Adipose tissue (tissue), 3 donors: ENCODE measurements around the gene XPO6. TPM values are rescaled to one million over a fixed set of nuclear protein-coding genes. Genes with fewer than 3 reads are reported as not detected.

Experiments used
- H3K27ac ChIP-seq: one replicate; pipeline ENCODE4 v1.5.1; 2013; ENCODE audit warnings: low read depth, low read length
- WGBS, 3 donors: extraction: QIAGEN DNeasy Blood & Tissue Kit; methylation state at CpG; one replicate each; pipeline ENCODE4 v1.1.7; 2013; 5-methylcytosine and 5-hydroxymethylcytosine counted together
- polyA plus RNA-seq, 3 donors: library from polyadenylated mRNA; stranded (reverse); fragments of 200-250 nt; gene quantifications; one replicate each; pipeline ENCODE4 v1.2.3, GENCODE V29; 2013
- donor health status: healthy with polysubstance abuse.
- donor health status: Bipolar disorder and iron deficiency.
- donor health status: healthy.

XPO6 gene
- polyA plus RNA-seq, 3 donors = 36.8 to 69.4 (median 55.1) TPM

- 56 to 77% (median 63%) methylated on average over 6 of the region's 6 CpGs for WGBS, 3 donors
- no peak overlapping the region for H3K27ac ChIP-seq
These were observed 23.5 kb downstream of the XPO6 start for GRCh38 chr16:28188085-28188916.

- WGBS, 3 donors = 57 to 77% (median 72%) methylated on average over 2 of the region's 2 CpGs
- H3K27ac ChIP-seq = no peak overlapping the region
These were observed 24.2 kb downstream of the XPO6 start for GRCh38 chr16:28187595-28188004.

- WGBS, 3 donors = 92 to 94% (median 93%) methylated on average over 4 of the region's 4 CpGs
- H3K27ac ChIP-seq = no peak overlapping the region
These were observed 25.0 kb downstream of the XPO6 start for GRCh38 chr16:28186752-28187151.

GRCh38 chr16:28185696-28186095, 26.1 kb downstream of the XPO6 start:
- H3K27ac ChIP-seq = no peak overlapping the region
- 62 to 88% (median 78%) methylated on average over 1 of the region's 1 CpG for WGBS, 3 donors

- no peak overlapping the region for H3K27ac ChIP-seq
- 75 to 100% (median 98%) methylated on average over 2 of the region's 2 CpGs for WGBS, 3 donors
These were observed 27.1 kb downstream of the XPO6 start for GRCh38 chr16:28184625-28185024.

GRCh38 chr16:28183930-28184329, 27.8 kb downstream of the XPO6 start:
- WGBS, 3 donors = 64 to 88% (median 85%) methylated on average over 4 of the region's 4 CpGs
- H3K27ac ChIP-seq = no peak overlapping the region

GRCh38 chr16:28183484-28183883, 28.3 kb downstream of the XPO6 start:
- WGBS, 3 donors = 44 to 84% (median 83%) methylated on average over 3 of the region's 3 CpGs
- no peak overlapping the region for H3K27ac ChIP-seq

GRCh38 chr16:28182801-28183200, 29.0 kb downstream of the XPO6 start:
- WGBS, 3 donors = 77 to 91% (median 85%) methylated on average over 3 of the region's 3 CpGs

GRCh38 chr16:28182183-28182582, 29.6 kb downstream of the XPO6 start:
- no peak overlapping the region for H3K27ac ChIP-seq

More at GRCh38 chr16:28182801-28183200, 29.0 kb downstream of the XPO6 start:
- no peak overlapping the region for H3K27ac ChIP-seq

GRCh38 chr16:28181515-28181914, 30.2 kb downstream of the XPO6 start:
- WGBS, 3 donors = 13 to 48% (median 25%) methylated on average over 2 of the region's 2 CpGs

More at GRCh38 chr16:28182183-28182582, 29.6 kb downstream of the XPO6 start:
- 82 to 91% (median 89%) methylated on average over 7 of the region's 7 CpGs for WGBS, 3 donors

GRCh38 chr16:28180655-28181460, 30.9 kb downstream of the XPO6 start:
- H3K27ac ChIP-seq = no peak overlapping the region

More at GRCh38 chr16:28181515-28181914, 30.2 kb downstream of the XPO6 start:
- no peak overlapping the region for H3K27ac ChIP-seq

GRCh38 chr16:28179354-28179753, 32.4 kb downstream of the XPO6 start:
- WGBS, 3 donors = 76 to 86% (median 83%) methylated on average over 1 of the region's 1 CpG
- no peak overlapping the region for H3K27ac ChIP-seq

More at GRCh38 chr16:28180655-28181460, 30.9 kb downstream of the XPO6 start:
- 53 to 78% (median 66%) methylated on average over 9 of the region's 9 CpGs for WGBS, 3 donors

GRCh38 chr16:28175715-28176114, 36.0 kb downstream of the XPO6 start:
- no peak overlapping the region for H3K27ac ChIP-seq
- 80 to 92% (median 90%) methylated on average over 5 of the region's 5 CpGs for WGBS, 3 donors

- WGBS, 3 donors = 81 to 83% (median 81%) methylated on average over 9 of the region's 9 CpGs
- H3K27ac ChIP-seq = no peak overlapping the region
These were observed 39.4 kb downstream of the XPO6 start for GRCh38 chr16:28172336-28172735.

GRCh38 chr16:28171816-28172215, 39.9 kb downstream of the XPO6 start:
- WGBS, 3 donors = 81 to 86% (median 82%) methylated on average over 2 of the region's 2 CpGs
- H3K27ac ChIP-seq = no peak overlapping the region

- no peak overlapping the region for H3K27ac ChIP-seq
- WGBS, 3 donors = 89 to 93% (median 91%) methylated on average over 6 of the region's 6 CpGs
These were observed 42.7 kb downstream of the XPO6 start for GRCh38 chr16:28168991-28169554.

GRCh38 chr16:28167730-28168129, 44.0 kb downstream of the XPO6 start:
- WGBS, 3 donors = 92 to 100% (median 94%) methylated on average over 3 of the region's 3 CpGs
- H3K27ac ChIP-seq = no peak overlapping the region

- no peak overlapping the region for H3K27ac ChIP-seq
- 94 to 95% (median 95%) methylated on average over 7 of the region's 7 CpGs for WGBS, 3 donors
These were observed 44.5 kb downstream of the XPO6 start for GRCh38 chr16:28167221-28167620.
